GM23338 (cell line): ENCODE measurements around the gene IPP. TPM values are rescaled to one million over a fixed set of nuclear protein-coding genes. Genes with fewer than 3 reads are reported as not detected.

Source experiments
- ATAC-seq: fragments of 200-7000 bp; cut with Tn5 transposase; 3 replicates; pipeline ENCODE4 v1.9.1; 2020
- DNase-seq: peaks from one replicate; pipeline ENCODE4 v3.0.0-alpha.2; 2015; ENCODE audit warnings: low spot score
- H2AFZ ChIP-seq: fragments of 200-600 bp; sonication (generic); 2 replicates; pipeline ENCODE4 v1.8.0; 2016; ENCODE audit warnings: antibody characterized with exemption, mild to moderate bottlenecking, moderate library complexity
- H3F3A ChIP-seq: fragments of 200-600 bp; sonication (generic); replicated peaks from 2 replicates; pipeline ENCODE4 v1.8.0; 2017; ENCODE audit warnings: antibody characterized with exemption, mixed run types, low read depth
- H3K27ac ChIP-seq: fragments of 200-600 bp; sonication (generic); 2 replicates; pipeline ENCODE4 v1.6.1; 2016; ENCODE audit warnings: low read depth
- H3K27me3 ChIP-seq: fragments of 200-600 bp; sonication (generic); 2 replicates; pipeline ENCODE4 v1.8.0; 2016; ENCODE audit warnings: mild to moderate bottlenecking, mixed run types, moderate library complexity; ENCODE audit not compliant: insufficient read depth
- H3K36me3 ChIP-seq: fragments of 200-600 bp; sonication (generic); 2 replicates; pipeline ENCODE4 v1.8.0; 2016; ENCODE audit warnings: mild to moderate bottlenecking; ENCODE audit not compliant: insufficient read depth
- H3K4me1 ChIP-seq: fragments of 200-600 bp; sonication (generic); 2 replicates; pipeline ENCODE4 v1.8.0; 2016; ENCODE audit warnings: mild to moderate bottlenecking, moderate library complexity; ENCODE audit not compliant: insufficient read depth
- H3K4me2 ChIP-seq: fragments of 200-600 bp; sonication (generic); 2 replicates; pipeline ENCODE4 v1.7.1; 2017; ENCODE audit warnings: mixed run types
- H3K4me3 ChIP-seq: fragments of 200-600 bp; sonication (generic); 2 replicates; pipeline ENCODE4 v1.6.1; 2016; ENCODE audit warnings: mixed run types
- H3K79me2 ChIP-seq: fragments of 200-600 bp; sonication (generic); replicated peaks from 2 replicates; pipeline ENCODE4 v1.8.0; 2017; ENCODE audit warnings: mild to moderate bottlenecking; ENCODE audit not compliant: insufficient read depth
- H3K9me2 ChIP-seq: fragments of 200-600 bp; sonication (generic); 2 replicates; pipeline ENCODE4 v1.8.0; 2017; ENCODE audit not compliant: insufficient read depth
- H4K20me1 ChIP-seq: fragments of 200-600 bp; sonication (generic); replicated peaks from 2 replicates; pipeline ENCODE4 v1.8.0; 2017; ENCODE audit warnings: mild to moderate bottlenecking; ENCODE audit not compliant: insufficient read depth
- H3K27ac Mint-ChIP-seq: 2 replicates; pipeline ENCODE4 v1.8.0; 2020; ENCODE audit warnings: inconsistent platforms, mild to moderate bottlenecking, moderate library complexity, mixed read lengths
- H3K27me3 Mint-ChIP-seq: 3 replicates; pipeline ENCODE4 v1.8.0; 2022; ENCODE audit warnings: low read depth, mild to moderate bottlenecking, moderate library complexity, mixed read lengths, inconsistent platforms; ENCODE audit not compliant: insufficient read depth, poor library complexity
- H3K36me3 Mint-ChIP-seq: 3 replicates; pipeline ENCODE4 v1.8.0; 2021; ENCODE audit warnings: low read depth, mild to moderate bottlenecking, inconsistent platforms, moderate library complexity, mixed read lengths
- H3K4me1 Mint-ChIP-seq: 3 replicates; pipeline ENCODE4 v1.8.0; 2020; ENCODE audit warnings: mild to moderate bottlenecking, inconsistent platforms, mixed read lengths
- H3K4me3 Mint-ChIP-seq: 3 replicates; pipeline ENCODE4 v1.8.0; 2021; ENCODE audit warnings: moderate library complexity, mild to moderate bottlenecking, inconsistent platforms, mixed read lengths
- H3K9me3 Mint-ChIP-seq: 3 replicates; pipeline ENCODE4 v1.8.0; 2020; ENCODE audit warnings: moderate library complexity, mild to moderate bottlenecking, inconsistent platforms, mixed read lengths
- CREB1 ChIP-seq: fragments of 250-450 bp; sonication (Bioruptor Pico); IDR thresholded peaks from 2 replicates; pipeline ENCODE4 v1.5.0; 2020; ENCODE audit warnings: low read depth, mild to moderate bottlenecking, moderate library complexity
- EZH2 ChIP-seq: fragments of 200-600 bp; sonication (generic); IDR thresholded peaks from one replicate; pipeline ENCODE4 v1.8.0; 2017; ENCODE audit warnings: antibody characterized with exemption, mild to moderate bottlenecking, low read depth; ENCODE audit not compliant: unreplicated experiment
- EZH2phosphoT487 ChIP-seq: fragments of 200-600 bp; sonication (generic); IDR thresholded peaks from one replicate; pipeline ENCODE4 v1.8.1; 2018; ENCODE audit warnings: antibody characterized with exemption; ENCODE audit not compliant: unreplicated experiment
- JUNB ChIP-seq: IDR thresholded peaks from one replicate; pipeline ENCODE4 v1.6.1; 2016; ENCODE audit warnings: antibody characterized with exemption; ENCODE audit not compliant: unreplicated experiment
- NANOG ChIP-seq: IDR thresholded peaks from 2 replicates; pipeline ENCODE4 v1.6.1; 2016; ENCODE audit warnings: antibody characterized with exemption, borderline replicate concordance
- POLR2AphosphoS5 ChIP-seq: IDR thresholded peaks from 2 replicates; pipeline ENCODE4 v1.6.1; 2016; ENCODE audit warnings: antibody characterized with exemption, low read depth
- STAT1 ChIP-seq: IDR thresholded peaks from one replicate; pipeline ENCODE4 v1.6.1; 2016; ENCODE audit warnings: antibody characterized with exemption; ENCODE audit not compliant: unreplicated experiment
- ZNF114 ChIP-seq: fragments of 250-450 bp; sonication (Bioruptor Pico); IDR thresholded peaks from 2 replicates; pipeline ENCODE4 v1.5.0; 2020; ENCODE audit warnings: mild to moderate bottlenecking, moderate library complexity
- ZNF331 ChIP-seq: fragments of 250-450 bp; sonication (Bioruptor Pico); IDR thresholded peaks from 2 replicates; pipeline ENCODE4 v1.5.0; 2020; ENCODE audit warnings: low read depth, mild to moderate bottlenecking, moderate library complexity
- polyA plus RNA-seq: library from polyadenylated mRNA; unstranded; fragments of >200 nt; fragmentation: Nextera tagmentation; extraction: Ambion mirVana; gene quantifications from 2 replicates; pipeline ENCODE4 v1.2.1, GENCODE V29; 2016
- total RNA-seq: library from RNA; depleted of rRNA; stranded (reverse); fragments of >200 nt; shearing (Covaris generic); gene quantifications from 2 replicates; pipeline ENCODE4 v1.2.3, GENCODE V29; 2014
- TF ChIP-seq, protein P1 (sequence below): fragments of 250-450 bp; sonication (Bioruptor Pico); IDR thresholded peaks from 2 replicates; pipeline ENCODE4 v1.5.0; 2020; ENCODE audit warnings: mild to moderate bottlenecking, moderate library complexity
- TF ChIP-seq, protein P2 (sequence below), 2 experiments: fragments of 200-600 bp in 1 of 2; sonication (generic) in 1 of 2; conservative IDR thresholded peaks; 2 replicates each; pipeline versions ENCODE4 v1.5.1 to v1.6.1; 2016 to 2017; ENCODE audit warnings: antibody characterized with exemption in 2 of 2, low read depth in 2 of 2, mild to moderate bottlenecking in 2 of 2, moderate library complexity in 1 of 2
- TF ChIP-seq, protein P3 (sequence below): IDR thresholded peaks from 2 replicates; pipeline ENCODE4 v1.6.1; 2016; ENCODE audit warnings: antibody characterized with exemption

IPP gene
- total and polyA plus RNA-seq, 2 experiments from 2014 or later: 1.8 to 2.8 TPM

- TF ChIP-seq, protein P1, sequence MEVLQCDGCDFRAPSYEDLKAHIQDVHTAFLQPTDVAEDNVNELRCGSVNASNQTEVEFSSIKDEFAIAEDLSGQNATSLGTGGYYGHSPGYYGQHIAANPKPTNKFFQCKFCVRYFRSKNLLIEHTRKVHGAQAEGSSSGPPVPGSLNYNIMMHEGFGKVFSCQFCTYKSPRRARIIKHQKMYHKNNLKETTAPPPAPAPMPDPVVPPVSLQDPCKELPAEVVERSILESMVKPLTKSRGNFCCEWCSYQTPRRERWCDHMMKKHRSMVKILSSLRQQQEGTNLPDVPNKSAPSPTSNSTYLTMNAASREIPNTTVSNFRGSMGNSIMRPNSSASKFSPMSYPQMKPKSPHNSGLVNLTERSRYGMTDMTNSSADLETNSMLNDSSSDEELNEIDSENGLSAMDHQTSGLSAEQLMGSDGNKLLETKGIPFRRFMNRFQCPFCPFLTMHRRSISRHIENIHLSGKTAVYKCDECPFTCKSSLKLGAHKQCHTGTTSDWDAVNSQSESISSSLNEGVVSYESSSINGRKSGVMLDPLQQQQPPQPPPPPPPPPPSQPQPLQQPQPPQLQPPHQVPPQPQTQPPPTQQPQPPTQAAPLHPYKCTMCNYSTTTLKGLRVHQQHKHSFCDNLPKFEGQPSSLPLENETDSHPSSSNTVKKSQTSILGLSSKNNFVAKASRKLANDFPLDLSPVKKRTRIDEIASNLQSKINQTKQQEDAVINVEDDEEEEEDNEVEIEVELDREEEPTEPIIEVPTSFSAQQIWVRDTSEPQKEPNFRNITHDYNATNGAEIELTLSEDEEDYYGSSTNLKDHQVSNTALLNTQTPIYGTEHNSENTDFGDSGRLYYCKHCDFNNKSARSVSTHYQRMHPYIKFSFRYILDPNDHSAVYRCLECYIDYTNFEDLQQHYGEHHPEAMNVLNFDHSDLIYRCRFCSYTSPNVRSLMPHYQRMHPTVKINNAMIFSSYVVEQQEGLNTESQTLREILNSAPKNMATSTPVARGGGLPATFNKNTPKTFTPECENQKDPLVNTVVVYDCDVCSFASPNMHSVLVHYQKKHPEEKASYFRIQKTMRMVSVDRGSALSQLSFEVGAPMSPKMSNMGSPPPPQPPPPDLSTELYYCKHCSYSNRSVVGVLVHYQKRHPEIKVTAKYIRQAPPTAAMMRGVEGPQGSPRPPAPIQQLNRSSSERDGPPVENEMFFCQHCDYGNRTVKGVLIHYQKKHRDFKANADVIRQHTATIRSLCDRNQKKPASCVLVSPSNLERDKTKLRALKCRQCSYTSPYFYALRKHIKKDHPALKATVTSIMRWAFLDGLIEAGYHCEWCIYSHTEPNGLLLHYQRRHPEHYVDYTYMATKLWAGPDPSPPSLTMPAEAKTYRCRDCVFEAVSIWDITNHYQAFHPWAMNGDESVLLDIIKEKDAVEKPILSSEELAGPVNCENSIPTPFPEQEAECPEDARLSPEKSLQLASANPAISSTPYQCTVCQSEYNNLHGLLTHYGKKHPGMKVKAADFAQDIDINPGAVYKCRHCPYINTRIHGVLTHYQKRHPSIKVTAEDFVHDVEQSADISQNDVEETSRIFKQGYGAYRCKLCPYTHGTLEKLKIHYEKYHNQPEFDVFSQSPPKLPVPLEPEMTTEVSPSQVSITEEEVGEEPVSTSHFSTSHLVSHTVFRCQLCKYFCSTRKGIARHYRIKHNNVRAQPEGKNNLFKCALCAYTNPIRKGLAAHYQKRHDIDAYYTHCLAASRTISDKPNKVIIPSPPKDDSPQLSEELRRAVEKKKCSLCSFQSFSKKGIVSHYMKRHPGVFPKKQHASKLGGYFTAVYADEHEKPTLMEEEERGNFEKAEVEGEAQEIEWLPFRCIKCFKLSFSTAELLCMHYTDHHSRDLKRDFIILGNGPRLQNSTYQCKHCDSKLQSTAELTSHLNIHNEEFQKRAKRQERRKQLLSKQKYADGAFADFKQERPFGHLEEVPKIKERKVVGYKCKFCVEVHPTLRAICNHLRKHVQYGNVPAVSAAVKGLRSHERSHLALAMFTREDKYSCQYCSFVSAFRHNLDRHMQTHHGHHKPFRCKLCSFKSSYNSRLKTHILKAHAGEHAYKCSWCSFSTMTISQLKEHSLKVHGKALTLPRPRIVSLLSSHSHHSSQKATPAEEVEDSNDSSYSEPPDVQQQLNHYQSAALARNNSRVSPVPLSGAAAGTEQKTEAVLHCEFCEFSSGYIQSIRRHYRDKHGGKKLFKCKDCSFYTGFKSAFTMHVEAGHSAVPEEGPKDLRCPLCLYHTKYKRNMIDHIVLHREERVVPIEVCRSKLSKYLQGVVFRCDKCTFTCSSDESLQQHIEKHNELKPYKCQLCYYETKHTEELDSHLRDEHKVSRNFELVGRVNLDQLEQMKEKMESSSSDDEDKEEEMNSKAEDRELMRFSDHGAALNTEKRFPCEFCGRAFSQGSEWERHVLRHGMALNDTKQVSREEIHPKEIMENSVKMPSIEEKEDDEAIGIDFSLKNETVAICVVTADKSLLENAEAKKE (CRISPR knock-in tag): no peak
Observed at GRCh38 chr1:45673956-45674355, 76.5 kb downstream of the IPP start (continued).

GRCh38 chr1:45669859-45670655, 80.4 kb downstream of the IPP start:
- Histone ChIP-seq H3K9me2 (no peaks in the 10 kb centered on the region), H3K36me3 (no peaks in the 10 kb centered on the region), H2AFZ (no peak overlapping the region), H3K79me2 (peaks cover 100% of the 10 kb centered on the region), H3K4me1 (no peaks in the 10 kb centered on the region), H3K27me3 (no peaks in the 10 kb centered on the region), H3K27ac (no peak overlapping the region), H3F3A (no peaks in the 10 kb centered on the region), H4K20me1 (peaks cover 82% of the 10 kb centered on the region), H3K4me3 (no peak overlapping the region), H3K4me2 (no peak overlapping the region)
- ATAC-seq (no peak), DNase-seq (no peak)
- Mint-ChIP-seq H3K27me3 (peaks cover 2% of the 10 kb centered on the region), H3K4me3 (no peak overlapping the region), H3K27ac (no peak overlapping the region), H3K4me1 (peaks cover 11% of the 10 kb centered on the region), H3K9me3 (peaks cover 2% of the 10 kb centered on the region; the same call in 1 of the 3 replicates), H3K36me3 (peaks cover 23% of the 10 kb centered on the region; the same call in 2 of the 3 replicates)
- TF ChIP-seq EZH2phosphoT487: no peak
- no peak for TF ChIP-seq STAT1
- TF ChIP-seq NANOG: no peak
- no peak for TF ChIP-seq EZH2
- TF ChIP-seq JUNB: no peak
- TF ChIP-seq ZNF331 (CRISPR knock-in tag): no peak
- TF ChIP-seq ZNF114: no peak
- no peak for TF ChIP-seq CREB1 (CRISPR knock-in tag)
- TF ChIP-seq, protein P2, sequence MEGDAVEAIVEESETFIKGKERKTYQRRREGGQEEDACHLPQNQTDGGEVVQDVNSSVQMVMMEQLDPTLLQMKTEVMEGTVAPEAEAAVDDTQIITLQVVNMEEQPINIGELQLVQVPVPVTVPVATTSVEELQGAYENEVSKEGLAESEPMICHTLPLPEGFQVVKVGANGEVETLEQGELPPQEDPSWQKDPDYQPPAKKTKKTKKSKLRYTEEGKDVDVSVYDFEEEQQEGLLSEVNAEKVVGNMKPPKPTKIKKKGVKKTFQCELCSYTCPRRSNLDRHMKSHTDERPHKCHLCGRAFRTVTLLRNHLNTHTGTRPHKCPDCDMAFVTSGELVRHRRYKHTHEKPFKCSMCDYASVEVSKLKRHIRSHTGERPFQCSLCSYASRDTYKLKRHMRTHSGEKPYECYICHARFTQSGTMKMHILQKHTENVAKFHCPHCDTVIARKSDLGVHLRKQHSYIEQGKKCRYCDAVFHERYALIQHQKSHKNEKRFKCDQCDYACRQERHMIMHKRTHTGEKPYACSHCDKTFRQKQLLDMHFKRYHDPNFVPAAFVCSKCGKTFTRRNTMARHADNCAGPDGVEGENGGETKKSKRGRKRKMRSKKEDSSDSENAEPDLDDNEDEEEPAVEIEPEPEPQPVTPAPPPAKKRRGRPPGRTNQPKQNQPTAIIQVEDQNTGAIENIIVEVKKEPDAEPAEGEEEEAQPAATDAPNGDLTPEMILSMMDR (conservative IDR thresholded peaks at IDR 0.05; ENCODE audit: low read depth in 2 of 2): no peak
- TF ChIP-seq, protein P3, sequence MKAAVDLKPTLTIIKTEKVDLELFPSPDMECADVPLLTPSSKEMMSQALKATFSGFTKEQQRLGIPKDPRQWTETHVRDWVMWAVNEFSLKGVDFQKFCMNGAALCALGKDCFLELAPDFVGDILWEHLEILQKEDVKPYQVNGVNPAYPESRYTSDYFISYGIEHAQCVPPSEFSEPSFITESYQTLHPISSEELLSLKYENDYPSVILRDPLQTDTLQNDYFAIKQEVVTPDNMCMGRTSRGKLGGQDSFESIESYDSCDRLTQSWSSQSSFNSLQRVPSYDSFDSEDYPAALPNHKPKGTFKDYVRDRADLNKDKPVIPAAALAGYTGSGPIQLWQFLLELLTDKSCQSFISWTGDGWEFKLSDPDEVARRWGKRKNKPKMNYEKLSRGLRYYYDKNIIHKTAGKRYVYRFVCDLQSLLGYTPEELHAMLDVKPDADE: no peak
- TF ChIP-seq POLR2AphosphoS5: no peak
